HEK293 (cell line): ENCODE measurements around the gene FAH.

Experiments used
- FEZF1 ChIP-seq: fragments of 450-650 bp; formaldehyde crosslinking; IDR thresholded peaks from 2 replicates; pipeline ENCODE4 v1.5.1; 2016; ENCODE audit warnings: missing biosample characterization, missing genetic modification characterization
- HOXD13 ChIP-seq: sonication (generic); formaldehyde crosslinking; IDR thresholded peaks from 2 replicates; pipeline ENCODE4 v1.8.0; 2022; ENCODE audit warnings: missing genetic modification reagents, borderline replicate concordance
- OSR2 ChIP-seq: fragments of 450-650 bp; formaldehyde crosslinking; IDR thresholded peaks from 2 replicates; pipeline ENCODE4 v1.5.1; 2016; ENCODE audit warnings: missing biosample characterization, missing genetic modification characterization
- PRDM10 ChIP-seq: fragments of 450-650 bp; formaldehyde crosslinking; IDR thresholded peaks from 2 replicates; pipeline ENCODE4 v1.5.1; 2016; ENCODE audit warnings: missing biosample characterization, missing genetic modification characterization
- YY1 ChIP-seq: fragments of 450-650 bp; formaldehyde crosslinking; IDR thresholded peaks from 2 replicates; pipeline ENCODE4 v1.5.1; 2018; ENCODE audit warnings: missing biosample characterization, missing genetic modification characterization
- ZBTB26 ChIP-seq: fragments of 450-650 bp; formaldehyde crosslinking; optimal IDR thresholded peaks from 2 replicates; pipeline ENCODE3; 2016; ENCODE audit warnings: missing biosample characterization, mild to moderate bottlenecking, missing genetic modification characterization
- ZFP69B ChIP-seq: fragments of 450-650 bp; formaldehyde crosslinking; IDR thresholded peaks from 2 replicates; pipeline ENCODE4 v1.5.1; 2016; ENCODE audit warnings: missing biosample characterization, missing genetic modification characterization
- ZNF146 ChIP-seq: fragments of 450-650 bp; formaldehyde crosslinking; IDR thresholded peaks from 2 replicates; pipeline ENCODE4 v1.5.1; 2016; ENCODE audit warnings: missing biosample characterization, missing genetic modification characterization
- ZNF169 ChIP-seq: fragments of 450-650 bp; formaldehyde crosslinking; IDR thresholded peaks from 2 replicates; pipeline ENCODE4 v1.5.1; 2016; ENCODE audit warnings: missing biosample characterization, missing genetic modification characterization
- ZNF214 ChIP-seq: fragments of 450-650 bp; formaldehyde crosslinking; IDR thresholded peaks from 2 replicates; pipeline ENCODE4 v1.5.1; 2017; ENCODE audit warnings: missing biosample characterization, mild to moderate bottlenecking, missing genetic modification characterization, borderline replicate concordance
- ZNF221 ChIP-seq: fragments of 450-650 bp; formaldehyde crosslinking; IDR thresholded peaks from 2 replicates; pipeline ENCODE4 v1.5.1; 2017; ENCODE audit warnings: missing biosample characterization, missing genetic modification characterization, borderline replicate concordance
- ZNF223 ChIP-seq: fragments of 450-650 bp; formaldehyde crosslinking; IDR thresholded peaks from 2 replicates; pipeline ENCODE4 v1.5.1; 2016; ENCODE audit warnings: missing biosample characterization, missing genetic modification characterization
- ZNF239 ChIP-seq: fragments of 450-650 bp; formaldehyde crosslinking; IDR thresholded peaks from 2 replicates; pipeline ENCODE4 v1.5.1; 2016; ENCODE audit warnings: missing biosample characterization, missing genetic modification characterization
- ZNF24 ChIP-seq: fragments of 450-650 bp; formaldehyde crosslinking; IDR thresholded peaks from 2 replicates; pipeline ENCODE4 v1.5.1; 2016; ENCODE audit warnings: missing biosample characterization, missing genetic modification characterization
- ZNF266 ChIP-seq: fragments of 450-650 bp; formaldehyde crosslinking; IDR thresholded peaks from 2 replicates; pipeline ENCODE4 v1.5.1; 2016; ENCODE audit warnings: missing biosample characterization, missing genetic modification characterization, low read depth
- ZNF274 ChIP-seq, 2 experiments: fragments of 200-500 bp in 1 of 2; fragments of 450-650 bp in 1 of 2; sonication (Bioruptor generic) in 1 of 2; formaldehyde crosslinking in 1 of 2; IDR thresholded peaks; 2 replicates each; pipeline versions ENCODE4 v1.5.1 to v1.6.1; 2014 to 2016; ENCODE audit warnings: borderline replicate concordance in 1 of 2, inconsistent platforms in 1 of 2, low read length in 1 of 2, missing biosample characterization in 1 of 2, missing genetic modification characterization in 1 of 2
- ZNF341 ChIP-seq: fragments of 450-650 bp; formaldehyde crosslinking; IDR thresholded peaks from 2 replicates; pipeline ENCODE4; 2016; ENCODE audit warnings: low read depth, missing biosample characterization, missing genetic modification characterization
- ZNF514 ChIP-seq: fragments of 450-650 bp; formaldehyde crosslinking; IDR thresholded peaks from 2 replicates; pipeline ENCODE4 v1.5.1; 2016; ENCODE audit warnings: missing biosample characterization, missing genetic modification characterization
- ZNF529 ChIP-seq: fragments of 450-650 bp; formaldehyde crosslinking; IDR thresholded peaks from 2 replicates; pipeline ENCODE4 v1.5.1; 2017; ENCODE audit warnings: missing genetic modification characterization, missing biosample characterization; ENCODE audit not compliant: insufficient replicate concordance
- ZNF555 ChIP-seq: fragments of 450-650 bp; formaldehyde crosslinking; conservative IDR thresholded peaks from 2 replicates; pipeline ENCODE4 v1.5.1; 2017; ENCODE audit warnings: missing biosample characterization, mild to moderate bottlenecking, missing genetic modification characterization, inconsistent platforms
- ZNF571 ChIP-seq: fragments of 450-650 bp; formaldehyde crosslinking; IDR thresholded peaks from 2 replicates; pipeline ENCODE4 v1.5.0; 2017; ENCODE audit warnings: missing biosample characterization, missing genetic modification characterization
- ZNF660 ChIP-seq: fragments of 450-650 bp; IDR thresholded peaks from 2 replicates; pipeline ENCODE4 v1.5.1; 2018; ENCODE audit warnings: missing biosample characterization, mild to moderate bottlenecking, missing genetic modification characterization
- ZNF677 ChIP-seq: fragments of 450-650 bp; IDR thresholded peaks from 2 replicates; pipeline ENCODE4 v1.5.0; 2018; ENCODE audit warnings: missing biosample characterization, mild to moderate bottlenecking, missing genetic modification characterization, moderate library complexity
- ZNF707 ChIP-seq: fragments of 450-650 bp; formaldehyde crosslinking; IDR thresholded peaks from 2 replicates; pipeline ENCODE4 v1.5.1; 2016; ENCODE audit warnings: missing biosample characterization, missing genetic modification characterization
- ZNF777 ChIP-seq: fragments of 450-650 bp; formaldehyde crosslinking; IDR thresholded peaks from 2 replicates; pipeline ENCODE4 v1.5.1; 2017; ENCODE audit warnings: missing biosample characterization, missing genetic modification characterization, borderline replicate concordance
- ZNF792 ChIP-seq: fragments of 450-650 bp; formaldehyde crosslinking; IDR thresholded peaks from 2 replicates; pipeline ENCODE4 v1.5.1; 2016; ENCODE audit warnings: missing biosample characterization, missing genetic modification characterization
- ZNF843 ChIP-seq: fragments of 450-650 bp; formaldehyde crosslinking; IDR thresholded peaks from 2 replicates; pipeline ENCODE4 v1.5.1; 2016; ENCODE audit warnings: missing biosample characterization, missing genetic modification characterization
- ZSCAN23 ChIP-seq: fragments of 450-650 bp; formaldehyde crosslinking; IDR thresholded peaks from 2 replicates; pipeline ENCODE4 v1.5.1; 2016; ENCODE audit warnings: missing biosample characterization, missing genetic modification characterization
- TF ChIP-seq, protein P1 (sequence below): fragments of 450-650 bp; formaldehyde crosslinking; IDR thresholded peaks from 2 replicates; pipeline ENCODE4 v1.5.1; 2016; ENCODE audit warnings: missing biosample characterization, missing genetic modification characterization
- TF ChIP-seq, protein P2 (sequence below): fragments of 450-650 bp; formaldehyde crosslinking; IDR thresholded peaks from 2 replicates; pipeline ENCODE4 v1.5.1; 2016; ENCODE audit warnings: missing biosample characterization, missing genetic modification characterization
- TF ChIP-seq, protein P3 (sequence below): fragments of 450-650 bp; formaldehyde crosslinking; IDR thresholded peaks from 2 replicates; pipeline ENCODE4 v1.5.1; 2016; ENCODE audit warnings: missing biosample characterization, missing genetic modification characterization

Gene FAH

DNA sequence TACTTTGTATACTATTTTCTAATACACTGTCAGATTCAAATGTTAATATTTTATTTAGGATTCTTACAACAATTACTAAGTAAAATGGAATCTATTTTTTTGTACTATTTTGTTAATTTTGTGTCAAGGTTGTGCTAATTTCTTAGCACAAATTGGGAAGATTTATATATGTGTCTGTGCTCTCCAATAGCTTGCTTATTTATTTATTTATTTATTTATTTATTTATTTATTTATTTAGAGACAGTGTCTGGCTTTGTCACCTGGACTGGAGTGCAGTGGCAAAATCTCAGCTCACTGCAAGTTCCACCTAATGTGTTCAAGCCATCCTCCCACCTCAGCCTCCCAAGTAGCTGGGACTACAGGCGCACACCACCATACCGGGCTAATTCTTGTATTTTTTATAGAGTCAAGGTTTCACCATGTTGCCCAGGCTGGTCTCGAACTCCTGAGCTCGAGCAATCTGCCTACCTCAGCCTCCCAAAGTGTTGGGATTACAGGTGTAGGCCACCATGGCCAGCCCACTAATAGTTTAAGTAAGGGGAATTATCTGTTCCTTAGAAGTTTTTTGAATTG is 64.6 kb downstream of the FAH start (continued):
- TF ChIP-seq PRDM10 (tag by site-specific recombination): no peak
- TF ChIP-seq ZNF529: no peak
- TF ChIP-seq ZNF660 (tag by site-specific recombination): no peak
- peak; percentile 38; the same call in 1 of the 2 replicates for TF ChIP-seq ZNF223 (tag by site-specific recombination)
- no peak for TF ChIP-seq OSR2 (tag by site-specific recombination)
- TF ChIP-seq ZSCAN23: no peak
- no peak for TF ChIP-seq ZNF146 (tag by site-specific recombination)
- no peak for TF ChIP-seq ZNF274 (IDR thresholded peaks at IDR 0.05; ENCODE audit: low read length)
- no peak for TF ChIP-seq ZNF274 (tag by site-specific recombination; IDR thresholded peaks at IDR 0.05; ENCODE audit: borderline replicate concordance)
- TF ChIP-seq, protein P1, sequence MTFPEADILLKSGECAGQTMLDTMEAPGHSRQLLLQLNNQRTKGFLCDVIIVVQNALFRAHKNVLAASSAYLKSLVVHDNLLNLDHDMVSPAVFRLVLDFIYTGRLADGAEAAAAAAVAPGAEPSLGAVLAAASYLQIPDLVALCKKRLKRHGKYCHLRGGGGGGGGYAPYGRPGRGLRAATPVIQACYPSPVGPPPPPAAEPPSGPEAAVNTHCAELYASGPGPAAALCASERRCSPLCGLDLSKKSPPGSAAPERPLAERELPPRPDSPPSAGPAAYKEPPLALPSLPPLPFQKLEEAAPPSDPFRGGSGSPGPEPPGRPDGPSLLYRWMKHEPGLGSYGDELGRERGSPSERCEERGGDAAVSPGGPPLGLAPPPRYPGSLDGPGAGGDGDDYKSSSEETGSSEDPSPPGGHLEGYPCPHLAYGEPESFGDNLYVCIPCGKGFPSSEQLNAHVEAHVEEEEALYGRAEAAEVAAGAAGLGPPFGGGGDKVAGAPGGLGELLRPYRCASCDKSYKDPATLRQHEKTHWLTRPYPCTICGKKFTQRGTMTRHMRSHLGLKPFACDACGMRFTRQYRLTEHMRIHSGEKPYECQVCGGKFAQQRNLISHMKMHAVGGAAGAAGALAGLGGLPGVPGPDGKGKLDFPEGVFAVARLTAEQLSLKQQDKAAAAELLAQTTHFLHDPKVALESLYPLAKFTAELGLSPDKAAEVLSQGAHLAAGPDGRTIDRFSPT (tag by site-specific recombination): no peak
- TF ChIP-seq ZNF266 (tag by site-specific recombination): peak; percentile 76; the same call in 1 of the 2 replicates
- TF ChIP-seq, protein P2, sequence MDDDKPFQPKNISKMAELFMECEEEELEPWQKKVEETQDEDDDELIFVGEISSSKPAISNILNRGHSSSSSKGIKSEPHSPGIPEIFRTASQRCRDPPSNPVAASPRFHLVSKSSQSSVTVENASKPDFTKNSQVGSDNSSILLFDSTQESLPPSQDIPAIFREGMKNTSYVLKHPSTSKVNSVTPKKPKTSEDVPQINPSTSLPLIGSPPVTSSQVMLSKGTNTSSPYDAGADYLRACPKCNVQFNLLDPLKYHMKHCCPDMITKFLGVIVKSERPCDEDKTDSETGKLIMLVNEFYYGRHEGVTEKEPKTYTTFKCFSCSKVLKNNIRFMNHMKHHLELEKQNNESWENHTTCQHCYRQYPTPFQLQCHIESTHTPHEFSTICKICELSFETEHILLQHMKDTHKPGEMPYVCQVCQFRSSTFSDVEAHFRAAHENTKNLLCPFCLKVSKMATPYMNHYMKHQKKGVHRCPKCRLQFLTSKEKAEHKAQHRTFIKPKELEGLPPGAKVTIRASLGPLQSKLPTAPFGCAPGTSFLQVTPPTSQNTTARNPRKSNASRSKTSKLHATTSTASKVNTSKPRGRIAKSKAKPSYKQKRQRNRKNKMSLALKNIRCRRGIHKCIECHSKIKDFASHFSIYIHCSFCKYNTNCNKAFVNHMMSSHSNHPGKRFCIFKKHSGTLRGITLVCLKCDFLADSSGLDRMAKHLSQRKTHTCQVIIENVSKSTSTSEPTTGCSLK (tag by site-specific recombination): no peak
- TF ChIP-seq ZNF707 (tag by site-specific recombination): no peak
- no peak for TF ChIP-seq ZNF677 (tag by site-specific recombination)
- TF ChIP-seq ZNF24 (tag by site-specific recombination): no peak
- no peak for TF ChIP-seq ZNF514 (tag by site-specific recombination)
- TF ChIP-seq ZBTB26 (tag by site-specific recombination): no peak
- no peak for TF ChIP-seq ZNF239 (tag by site-specific recombination)
- no peak for TF ChIP-seq ZNF777
- TF ChIP-seq ZFP69B: no peak
- no peak for TF ChIP-seq ZNF571 (tag by site-specific recombination)
- no peak for TF ChIP-seq HOXD13 (CRISPR knock-in tag)
- TF ChIP-seq ZNF843 (tag by site-specific recombination): no peak
- no peak for TF ChIP-seq ZNF792
- TF ChIP-seq ZNF214 (tag by site-specific recombination): no peak
- no peak for TF ChIP-seq YY1 (tag by site-specific recombination)
- TF ChIP-seq ZNF221 (tag by site-specific recombination): no peak
- 0 out of 2 replicates have a peak, but pooled peaks have one; percentile 12 for TF ChIP-seq ZNF341
- TF ChIP-seq ZNF555 (tag by site-specific recombination): peak; percentile 88
- TF ChIP-seq ZNF169 (tag by site-specific recombination): no peak
- TF ChIP-seq, protein P3, sequence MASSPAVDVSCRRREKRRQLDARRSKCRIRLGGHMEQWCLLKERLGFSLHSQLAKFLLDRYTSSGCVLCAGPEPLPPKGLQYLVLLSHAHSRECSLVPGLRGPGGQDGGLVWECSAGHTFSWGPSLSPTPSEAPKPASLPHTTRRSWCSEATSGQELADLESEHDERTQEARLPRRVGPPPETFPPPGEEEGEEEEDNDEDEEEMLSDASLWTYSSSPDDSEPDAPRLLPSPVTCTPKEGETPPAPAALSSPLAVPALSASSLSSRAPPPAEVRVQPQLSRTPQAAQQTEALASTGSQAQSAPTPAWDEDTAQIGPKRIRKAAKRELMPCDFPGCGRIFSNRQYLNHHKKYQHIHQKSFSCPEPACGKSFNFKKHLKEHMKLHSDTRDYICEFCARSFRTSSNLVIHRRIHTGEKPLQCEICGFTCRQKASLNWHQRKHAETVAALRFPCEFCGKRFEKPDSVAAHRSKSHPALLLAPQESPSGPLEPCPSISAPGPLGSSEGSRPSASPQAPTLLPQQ (tag by site-specific recombination): no peak
- TF ChIP-seq FEZF1: no peak
